Left cardiac atrium (tissue), 4 donors: ENCODE results near the gene C15orf39. TPM values are rescaled to one million over a fixed set of nuclear protein-coding genes. Genes with fewer than 3 reads are reported as not detected.
"Not testable (repeated sequence)": the region's sequence is repeated elsewhere in the genome, so short reads cannot be mapped to it uniquely, and the experiment has no call there.

Experiments
- ATAC-seq, 2 donors: fragments of 200-7000 bp; cut with Tn5 transposase; one replicate each; pipeline ENCODE4 v1.9.1; 2020; ENCODE audit warnings: mild to moderate bottlenecking in 2 of 2, moderate library complexity in 2 of 2
- DNase-seq: peaks from one replicate; pipeline ENCODE4 v3.0.0-alpha.2; 2020
- intact Hi-C, 2 donors: fragments of 100-400 bp; cut with DNase I; formaldehyde crosslinking; loops; one replicate each; pipeline versions ENCODE4 v1.14.1 to v1.15.1; 2022 to 2023
- long read RNA-seq: library from polyadenylated mRNA; unstranded; transcript quantifications from one replicate; pipeline ENCODE4 v2.0.0, GENCODE V29; 2021
- total RNA-seq, 2 donors: library from RNA; stranded (reverse); fragmentation: NEBNext Ultra II Directional; extraction: Animal tissue kit (Norgen Biotek cat#: 25700); gene quantifications; one replicate each; pipeline ENCODE4 v1.2.1, GENCODE V29; 2021
- donor health status: DM: no; HTN: yes; CAD: no.
- donor health status: DM: no; HTN: yes; CAD: no; lungs with severe emphysema.
- donor health status: DM: yes; HTN: yes; CAD: no.
- donor health status: Dilated cardiomyopathy.

The C15orf39 gene
- total RNA-seq = 10 to 100 TPM in 1 of 2 donors, 1 to 10 TPM in 1; 9.0 to 14.2 TPM
- long read RNA-seq, full-length matches to known transcripts = 6 of 11 reads
- long read RNA-seq, partial matches to known transcripts = 4 of 11 reads
- long read RNA-seq, other reads (novel, unspliced or antisense) = 1 of 11 reads

DNA sequence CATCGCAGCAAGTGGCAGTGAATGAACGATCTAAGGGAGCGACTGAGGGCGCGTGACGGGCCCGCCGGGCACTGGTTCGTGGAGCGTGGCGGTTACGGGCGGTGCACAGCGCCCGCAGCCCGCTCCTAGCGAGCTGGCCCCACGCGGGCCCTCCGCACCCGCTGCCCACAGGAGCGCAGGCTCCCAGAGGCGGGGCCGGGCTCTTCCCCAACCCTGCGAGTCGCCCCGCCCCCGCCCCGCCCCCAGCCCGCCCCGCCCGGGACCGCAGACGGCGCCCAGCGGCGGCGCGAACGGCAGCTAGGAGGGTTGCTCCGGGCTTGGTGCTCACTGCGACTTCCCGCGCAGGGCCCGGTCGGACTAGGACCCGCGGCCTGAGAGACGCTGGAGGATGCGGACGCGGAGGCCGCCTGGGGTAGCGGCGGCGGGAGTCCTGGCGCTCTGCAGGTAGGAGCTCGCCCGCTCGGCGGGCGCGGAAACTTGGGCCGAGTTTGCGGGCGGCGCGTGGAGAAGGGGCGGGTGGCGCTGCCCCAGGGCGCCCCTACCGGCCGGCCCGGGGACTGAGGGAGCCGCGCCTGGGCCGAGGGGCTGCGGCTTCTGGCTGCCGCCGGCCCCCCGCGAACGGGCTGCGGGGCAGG, at the start of gene C15orf39:
C15orf39 (plus strand) TSS at position 267 of the 635 bp plus-strand sequence. CDS start 4,167 bp downstream, outside the sequence.
- DNase-seq (peak; percentile 82), ATAC-seq (peak; percentile 78 to 87)
- intact Hi-C loops = loop anchor here (2.0 to 5.0 kb wide), 2 partner anchors 89 to 171 kb away; no protein-coding TSS in a partner anchor

DNA sequence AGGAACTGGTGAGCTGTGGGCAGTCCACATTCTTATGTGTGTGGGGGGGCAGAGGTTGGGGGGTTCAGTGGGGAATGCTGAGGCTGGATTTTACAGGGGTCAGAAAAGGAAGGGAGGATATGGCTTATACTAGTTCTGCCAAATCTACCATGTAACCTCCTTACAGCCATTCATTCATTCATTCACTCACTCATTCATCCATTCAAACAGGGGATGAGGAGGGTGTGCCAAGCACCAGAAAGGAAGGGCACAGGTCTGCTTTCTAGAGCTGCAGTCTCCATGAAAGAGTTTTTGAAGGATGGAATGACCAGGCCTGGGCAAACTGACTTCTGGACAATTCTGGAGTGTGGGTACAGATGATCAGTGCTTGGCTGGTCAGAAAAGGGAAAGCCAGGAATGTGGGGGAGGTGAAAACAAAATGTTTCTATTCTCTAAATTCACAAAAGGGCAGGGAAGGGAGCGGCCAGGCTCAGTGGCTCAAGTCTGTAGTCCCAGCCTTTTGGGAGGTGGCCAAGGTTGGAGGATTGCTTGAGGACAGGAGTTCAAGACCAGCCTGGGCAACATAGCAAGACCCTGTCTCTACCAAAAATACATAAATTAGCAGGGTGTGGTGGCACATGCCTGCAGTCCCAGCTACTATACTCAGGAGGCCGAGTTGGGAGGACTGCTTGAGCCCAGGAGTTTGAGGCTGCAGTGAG, 49.2 kb upstream of the C15orf39 start:
- DNase-seq (no peak), ATAC-seq (no peak)
- intact Hi-C loops = no loop called here

DNA sequence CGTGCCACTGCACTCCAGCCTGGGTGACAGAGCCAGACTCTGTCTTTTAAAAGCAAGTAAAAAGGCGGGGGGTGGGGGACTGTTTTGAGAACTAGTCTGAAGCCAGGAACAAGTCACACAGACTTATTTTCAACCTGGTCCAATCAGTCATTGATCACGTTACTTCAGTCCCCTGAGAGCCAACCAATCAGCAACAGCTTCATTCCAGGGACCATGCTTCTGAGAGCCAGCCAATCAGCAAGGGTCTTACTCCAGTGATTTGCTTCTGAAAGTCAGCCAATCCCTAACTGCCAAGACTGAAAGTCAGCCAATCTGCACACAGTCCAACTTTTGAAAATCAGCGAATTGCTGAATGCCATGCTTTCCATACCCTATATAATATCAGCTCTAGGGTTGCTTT, 48.6 kb upstream of the C15orf39 start:
- intact Hi-C loops = no loop called here
- ATAC-seq (peak; percentile 12 to 83), DNase-seq (no peak)

DNA sequence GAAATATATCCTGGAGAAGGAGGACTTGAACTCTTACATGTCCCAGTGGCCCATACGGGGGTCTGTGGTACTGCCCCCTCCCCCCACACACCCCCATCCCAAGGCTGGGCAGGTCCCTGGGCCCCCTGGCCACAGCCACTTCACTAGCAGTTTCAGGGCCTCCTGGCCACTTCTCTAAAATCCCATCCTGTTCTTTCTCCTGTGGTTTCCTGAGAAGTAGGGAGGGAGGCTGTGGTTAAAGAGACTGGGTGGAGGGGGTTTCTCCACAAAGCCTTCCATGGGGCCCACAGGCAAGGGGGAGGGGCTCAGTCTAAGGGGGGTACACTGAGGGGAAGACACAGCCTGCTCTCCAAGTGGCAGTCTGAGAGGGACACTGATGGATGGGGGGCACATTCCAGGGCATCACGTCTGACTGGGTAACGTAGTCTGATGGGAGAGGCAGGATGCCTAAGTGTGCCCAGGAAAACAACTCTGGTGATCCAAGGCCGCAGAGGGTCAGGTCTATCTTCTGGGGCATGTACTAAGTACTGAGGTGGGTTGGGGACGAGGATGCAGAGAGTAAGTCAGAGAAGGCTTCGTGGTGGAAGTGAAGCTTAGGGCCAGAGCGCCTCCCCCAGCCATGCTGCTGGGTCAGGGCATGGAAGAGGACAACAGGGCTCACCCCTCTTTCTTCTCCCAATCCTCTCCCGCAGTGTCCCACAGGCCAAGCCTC, 48.0 kb upstream of the C15orf39 start:
- ATAC-seq (peak in 1 of 2 donors; percentile 28), DNase-seq (no peak)
- intact Hi-C loops = no loop called here

DNA sequence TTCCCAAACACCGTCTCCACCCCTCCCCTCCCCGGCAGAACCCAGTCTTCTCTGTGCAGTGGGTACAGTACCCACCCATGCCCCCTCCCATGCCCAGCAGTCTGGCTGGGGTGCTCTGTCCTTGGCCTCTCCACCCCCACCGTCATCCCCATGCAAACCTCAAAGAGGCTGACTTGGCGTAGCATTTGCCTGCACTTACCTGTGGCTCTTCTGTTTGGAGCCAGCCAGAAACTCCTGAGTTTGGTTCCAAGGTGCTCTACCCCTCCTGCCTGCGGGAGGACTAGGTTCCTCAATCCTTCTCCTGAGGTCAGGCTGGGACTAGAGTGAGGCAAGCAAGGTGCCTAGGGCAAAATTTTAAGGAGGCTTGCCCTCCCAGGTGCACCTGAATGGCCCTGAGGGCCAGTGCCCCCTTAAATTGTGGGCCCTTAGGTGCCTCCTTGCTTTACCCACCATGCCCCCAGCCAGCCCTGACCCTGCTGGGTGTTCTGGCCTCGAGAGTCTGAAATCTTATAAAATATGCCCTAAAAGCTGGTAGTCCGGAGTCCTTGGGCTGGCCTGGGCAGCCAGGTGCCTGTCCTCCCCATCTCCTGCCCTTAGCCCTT, 47.1 kb upstream of the C15orf39 start:
- DNase-seq (no peak), ATAC-seq (no peak)
- intact Hi-C loops = no loop called here

DNA sequence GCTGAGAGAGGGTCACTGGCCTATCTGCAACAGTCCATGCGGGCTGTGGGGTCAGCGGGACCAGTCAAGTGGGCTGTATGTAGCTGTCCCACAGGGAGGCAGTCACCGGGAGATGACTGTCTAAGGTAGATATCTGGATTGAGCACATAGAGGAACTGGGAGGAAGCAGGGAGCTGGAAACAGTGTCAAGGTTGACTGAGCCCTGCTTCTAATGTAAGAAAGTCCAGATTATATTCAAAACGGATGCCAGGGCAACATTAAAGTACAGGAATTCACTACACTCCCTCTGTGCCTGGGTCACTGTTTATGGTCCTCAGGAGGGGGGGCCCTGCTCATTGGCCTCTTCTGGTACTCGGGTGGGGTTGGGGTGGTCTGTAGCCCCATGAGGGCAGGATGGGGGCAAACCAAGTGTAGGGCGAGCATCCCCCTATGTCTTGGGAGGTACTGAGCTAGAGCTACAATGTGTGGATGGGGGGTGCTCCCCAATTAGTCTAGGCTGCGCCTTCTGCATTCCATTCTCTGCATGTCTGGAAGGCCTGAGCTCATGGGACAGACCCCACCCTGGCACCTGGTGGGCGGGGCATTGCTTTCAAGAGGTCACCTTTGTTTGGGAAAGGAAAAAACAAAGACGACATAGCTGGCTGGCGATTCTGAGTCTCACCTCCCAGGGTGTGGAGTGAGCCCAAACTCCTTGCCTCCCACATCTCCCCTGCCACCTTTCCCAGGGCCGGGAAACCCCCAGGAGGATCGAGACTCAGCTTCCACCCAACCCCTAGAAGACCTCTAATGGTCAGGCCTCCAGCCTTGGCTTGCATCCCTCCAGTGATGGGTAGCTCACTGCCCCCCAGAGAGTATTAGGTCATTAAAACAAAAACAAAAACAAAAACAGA, 45.1 kb upstream of the C15orf39 start:
- ATAC-seq = no peak
- DNase-seq = no peak
- intact Hi-C loops = no loop called here

DNA sequence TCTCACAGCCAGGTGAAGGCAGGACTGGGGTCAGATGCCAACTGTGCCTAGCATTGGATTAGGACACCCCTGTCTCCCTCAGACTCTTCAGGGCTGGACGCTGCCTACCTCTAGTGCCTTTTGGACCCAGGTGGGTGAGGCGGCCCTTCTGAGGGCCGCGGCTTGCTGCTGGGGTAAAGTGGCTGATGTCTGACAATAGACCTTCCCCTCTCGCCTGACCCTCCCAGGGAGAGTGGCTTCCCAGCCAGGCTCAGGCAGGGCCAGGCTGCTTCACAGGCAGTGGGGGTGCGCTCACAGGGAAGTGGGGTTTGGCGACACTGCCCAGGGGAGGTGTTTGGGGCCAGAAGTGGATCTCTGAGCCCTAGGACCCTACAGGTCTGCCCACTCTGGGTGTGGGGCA, 43.3 kb upstream of the C15orf39 start:
- ATAC-seq (no peak), DNase-seq (no peak)
- intact Hi-C loops = no loop called here

DNA sequence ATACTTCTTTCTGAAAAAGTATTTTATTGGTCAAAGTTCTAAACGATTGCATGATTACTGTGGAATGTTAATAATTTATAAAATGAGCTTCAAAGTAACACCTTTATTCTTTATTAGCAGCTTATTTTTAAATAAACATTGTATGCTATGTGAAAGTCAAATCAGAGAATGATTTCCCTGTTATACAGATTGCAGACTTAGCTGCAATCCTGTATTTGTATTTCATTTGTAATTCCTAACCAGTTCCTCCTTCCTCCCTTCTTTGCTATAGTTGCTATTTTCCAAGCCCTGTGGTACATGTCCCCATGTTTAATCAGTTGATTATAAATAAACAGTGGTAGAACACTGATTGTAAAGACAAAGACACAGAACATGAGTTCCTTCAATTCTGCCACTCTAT, 42.4 kb upstream of the C15orf39 start:
- intact Hi-C loops = no loop called here
- ATAC-seq (no peak), DNase-seq (no peak)

DNA sequence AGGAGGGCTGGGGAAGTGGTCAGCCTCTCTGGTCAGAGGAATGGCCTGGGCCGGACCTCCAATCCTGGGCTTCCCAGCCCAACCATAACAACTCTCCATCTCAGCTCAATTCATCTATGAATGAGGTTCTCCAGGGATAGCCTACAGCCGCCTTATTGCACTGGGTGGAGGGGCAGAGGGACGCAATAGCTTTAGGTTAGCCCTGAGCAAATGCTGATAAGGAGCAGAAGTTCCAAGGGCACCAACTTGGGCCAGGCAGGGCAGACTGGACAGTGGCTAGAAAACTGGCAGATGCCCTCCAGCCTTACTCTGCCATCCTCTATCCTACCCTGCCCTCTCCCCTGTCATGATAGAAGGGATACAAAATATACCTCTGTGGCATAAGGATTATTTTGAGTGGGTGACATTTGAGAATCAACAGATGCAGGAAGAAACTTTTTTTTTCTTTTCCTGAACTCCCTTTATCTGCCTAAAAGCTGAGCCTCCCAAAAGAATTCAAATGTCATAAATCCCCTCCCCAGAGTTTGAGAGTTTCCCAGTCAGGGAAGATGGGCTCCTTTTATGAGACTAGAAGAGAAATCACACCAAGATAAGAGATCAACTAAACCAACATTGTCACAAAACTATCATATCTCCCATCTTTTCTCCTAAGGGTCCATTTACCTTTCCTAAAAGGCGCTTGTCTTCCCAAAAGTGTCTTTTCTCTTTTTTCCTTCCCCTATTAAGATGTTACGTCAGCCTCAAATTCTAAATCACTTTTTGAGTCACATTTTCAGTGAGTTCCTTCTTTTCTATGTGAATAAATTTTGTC, 40.4 kb upstream of the C15orf39 start:
- DNase-seq (no peak), ATAC-seq (no peak)
- intact Hi-C loops = no loop called here

DNA sequence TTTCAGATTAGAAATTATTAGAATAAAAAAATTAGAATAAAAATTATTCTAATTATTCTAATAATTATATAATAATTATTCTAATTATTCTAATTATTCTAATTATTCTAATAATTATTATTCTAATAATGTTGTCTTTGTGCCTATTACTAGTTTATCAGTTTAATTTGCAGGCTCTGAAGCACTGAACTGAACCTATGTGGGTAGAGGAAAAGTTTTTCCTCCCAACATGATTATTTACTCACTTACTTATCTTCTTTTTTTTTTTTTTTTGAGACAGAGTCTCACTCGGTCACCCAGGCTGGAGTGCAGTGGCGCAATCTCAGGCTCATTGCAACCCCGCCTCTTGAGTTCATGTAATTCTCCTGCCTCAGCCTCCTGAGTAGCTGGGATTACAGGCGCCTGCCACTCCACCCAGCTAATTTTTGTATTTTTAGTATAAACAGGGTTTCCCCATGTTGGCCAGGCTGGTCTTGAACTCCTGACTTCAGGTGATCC, 39.7 kb upstream of the C15orf39 start:
- ATAC-seq = no peak

DNA sequence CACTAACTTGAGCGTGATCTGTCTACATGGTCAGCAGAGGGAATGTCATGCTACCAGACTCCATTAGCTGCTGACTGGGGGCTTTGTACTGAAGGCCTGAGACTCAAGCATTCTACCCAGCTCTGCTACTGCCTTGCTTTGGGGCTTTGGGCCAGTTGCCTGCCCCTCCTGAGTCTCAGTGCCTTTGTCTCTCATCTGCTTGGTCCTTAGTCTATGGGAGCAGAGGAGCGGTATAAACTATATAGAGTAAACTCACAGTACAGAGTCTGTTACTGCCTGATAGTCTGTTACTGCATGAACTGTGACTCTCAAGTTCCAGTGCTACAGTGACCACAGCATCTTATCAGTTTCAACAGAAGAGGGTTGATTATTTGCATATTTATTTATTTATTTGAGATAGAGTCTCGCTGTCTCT, 38.5 kb upstream of the C15orf39 start:
- intact Hi-C loops = no loop called here
- DNase-seq (no peak), ATAC-seq (no peak)

More for the DNA sequence above, 39.7 kb upstream of the C15orf39 start:
- peak; percentile 55 for DNase-seq
- intact Hi-C loops = no loop called here

DNA sequence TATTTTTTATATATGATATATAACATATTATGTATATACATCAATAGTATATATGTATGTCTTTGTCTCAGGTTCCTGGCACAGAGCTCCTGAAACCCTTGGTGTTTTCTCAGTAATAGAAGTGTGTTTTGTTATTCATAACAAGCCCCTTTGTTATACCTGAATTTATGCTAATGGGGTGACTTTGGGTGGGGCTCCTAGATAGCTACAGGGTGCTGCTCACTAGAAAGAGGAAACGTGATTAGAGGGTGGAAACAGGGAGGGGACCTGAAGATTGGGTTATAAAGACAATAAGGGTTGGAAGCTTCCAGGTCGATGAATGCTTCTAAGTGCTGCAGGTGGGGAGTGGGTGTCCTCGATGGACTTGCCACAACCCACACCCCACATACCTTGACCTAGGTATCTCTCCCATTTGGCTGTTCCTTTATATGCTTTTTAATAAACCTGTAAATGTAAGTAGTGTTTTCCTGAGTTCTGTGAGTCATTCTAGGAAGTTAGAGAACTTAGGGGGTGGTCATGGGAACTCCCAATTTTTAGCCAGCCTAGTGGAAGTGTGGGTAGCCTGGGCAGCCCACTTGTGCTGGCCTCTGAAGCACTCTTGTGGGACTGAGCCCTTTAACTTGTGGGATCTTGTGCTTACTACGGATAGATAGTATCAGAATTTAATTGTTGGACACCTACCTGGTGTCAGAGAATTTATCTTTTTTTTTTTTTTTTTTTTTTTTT, 36.9 kb upstream of the C15orf39 start:
- no peak for ATAC-seq
- intact Hi-C loops = no loop called here
- no peak for DNase-seq

DNA sequence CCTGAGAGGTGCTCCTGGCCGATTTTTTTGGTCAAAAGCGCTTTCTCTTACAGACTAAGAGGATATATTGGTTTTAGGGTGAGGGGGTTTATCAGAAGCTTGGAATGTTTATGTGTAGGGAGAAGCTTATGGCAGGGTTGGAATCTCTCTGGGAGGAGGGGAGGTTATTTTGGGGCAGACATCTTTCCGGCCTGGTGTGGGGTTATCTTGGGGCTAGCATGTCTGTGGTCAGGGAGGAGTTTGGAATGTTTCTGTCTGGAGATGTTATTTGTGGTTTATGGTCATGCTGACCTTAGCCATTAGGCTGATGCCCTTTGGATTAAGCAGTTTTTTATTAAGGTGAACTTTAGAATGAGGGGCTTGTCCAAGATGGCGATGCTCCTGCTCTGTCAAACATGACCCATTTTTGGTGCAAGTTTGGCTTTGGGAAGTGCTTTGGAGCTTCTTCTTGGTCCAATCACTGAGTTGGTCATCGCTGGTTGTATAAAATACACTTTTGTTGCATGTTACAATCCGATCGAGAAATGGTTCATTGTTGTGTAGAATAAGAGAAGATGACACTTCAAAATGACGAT, 35.1 kb upstream of the C15orf39 start:
- DNase-seq, intact Hi-C loops, ATAC-seq: not testable (repeated sequence)

DNA sequence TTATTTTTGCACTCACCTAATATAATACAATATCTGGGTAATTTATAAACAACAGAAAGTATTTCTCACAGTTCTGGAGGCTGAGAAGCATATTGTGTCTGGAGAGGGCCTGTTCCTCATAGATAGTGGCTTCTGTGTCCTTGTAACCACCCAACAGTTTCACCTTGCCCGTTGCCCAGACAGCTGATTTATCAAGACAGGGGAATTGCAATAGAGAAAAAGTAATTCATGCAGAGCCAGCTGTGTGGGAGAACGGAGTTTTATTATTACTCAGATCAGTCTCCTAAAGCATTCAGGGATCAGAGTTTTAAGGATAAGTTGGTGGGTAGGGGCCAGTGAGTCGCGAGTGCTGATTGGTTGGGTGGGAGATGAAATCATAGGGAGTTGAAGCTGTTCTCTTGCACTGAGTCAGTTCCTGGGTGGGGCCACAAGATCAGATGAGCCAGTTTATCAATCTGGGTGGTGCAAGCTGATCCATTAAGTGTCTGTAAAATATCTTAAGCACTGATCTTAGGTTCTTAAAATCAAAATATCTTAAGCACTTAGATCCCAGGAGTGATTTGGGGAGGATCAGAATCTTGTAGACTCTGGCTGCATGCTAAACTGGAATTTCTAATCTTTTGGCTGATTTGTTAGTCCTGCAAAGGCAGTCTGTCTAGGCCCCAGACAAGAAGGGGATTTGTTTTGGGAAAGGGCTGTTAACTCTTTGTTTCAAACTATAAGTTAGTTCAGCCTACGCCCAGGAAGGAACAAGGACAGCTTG, 33.9 kb upstream of the C15orf39 start:
- DNase-seq (peak; percentile 32), ATAC-seq (peak in 1 of 2 donors; percentile 69)
- intact Hi-C loops = no loop called here

DNA sequence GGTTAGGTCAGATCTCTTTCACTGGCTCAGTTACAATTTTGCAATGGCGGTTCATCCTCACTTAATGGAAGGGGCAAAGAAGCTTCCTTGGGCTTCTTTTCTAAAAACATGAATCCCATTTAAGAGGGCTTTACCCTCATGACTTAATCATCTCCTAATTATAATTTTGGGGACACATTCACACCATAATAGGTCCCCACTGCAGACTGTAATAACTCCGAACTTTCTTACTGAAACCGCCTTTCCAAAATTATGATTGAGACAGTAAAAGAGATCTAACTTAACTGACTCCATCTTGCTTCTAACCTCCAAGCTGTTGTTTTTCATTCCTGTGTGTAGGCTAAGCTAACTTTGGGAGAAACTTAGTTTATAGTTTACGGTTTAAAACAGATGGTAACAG, 33.3 kb upstream of the C15orf39 start:
- ATAC-seq = no peak
- no peak for DNase-seq
- intact Hi-C loops = no loop called here

DNA sequence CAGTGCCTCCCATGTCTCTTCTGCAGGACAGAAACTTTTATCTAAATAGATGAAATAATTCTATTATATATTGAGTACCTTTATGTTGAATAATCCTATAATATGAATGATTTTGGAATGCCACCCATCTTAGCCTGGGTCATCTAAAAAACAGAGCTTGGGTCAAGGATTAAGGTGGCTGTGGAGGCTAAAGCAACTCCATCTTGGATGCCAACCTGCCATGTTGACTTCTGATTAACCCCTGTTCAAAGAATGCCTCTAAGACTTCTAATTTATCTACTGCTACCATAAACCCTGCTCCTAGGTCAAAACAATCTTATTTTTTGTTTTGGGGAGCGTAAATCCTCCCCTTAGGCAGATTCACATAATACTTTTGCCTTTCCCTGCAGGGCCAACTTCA, 31.5 kb upstream of the C15orf39 start:
- intact Hi-C loops = no loop called here
- DNase-seq (no peak), ATAC-seq (no peak)
